Mammary epithelial cell (primary cell): ENCODE results near the gene GLIPR1.

Source experiments
- EZH2 ChIP-seq: IDR thresholded peaks from 2 replicates; pipeline ENCODE4 v1.6.1; 2012; ENCODE audit warnings: low read length, inconsistent platforms, borderline replicate concordance
- TF ChIP-seq, protein P1 (sequence below), 2 donors: IDR thresholded peaks in 1 of 2; conservative IDR thresholded peaks in 1 of 2; 2 replicates each; pipeline ENCODE4 v1.5.1; 2011 to 2012; ENCODE audit warnings: inconsistent platforms in 2 of 2, low read length in 2 of 2, mild to moderate bottlenecking in 2 of 2, control low read depth in 1 of 2, low read depth in 1 of 2; ENCODE audit not compliant: insufficient read depth in 1 of 2; ENCODE audit errors: extremely low read depth in 1 of 2

DNA sequence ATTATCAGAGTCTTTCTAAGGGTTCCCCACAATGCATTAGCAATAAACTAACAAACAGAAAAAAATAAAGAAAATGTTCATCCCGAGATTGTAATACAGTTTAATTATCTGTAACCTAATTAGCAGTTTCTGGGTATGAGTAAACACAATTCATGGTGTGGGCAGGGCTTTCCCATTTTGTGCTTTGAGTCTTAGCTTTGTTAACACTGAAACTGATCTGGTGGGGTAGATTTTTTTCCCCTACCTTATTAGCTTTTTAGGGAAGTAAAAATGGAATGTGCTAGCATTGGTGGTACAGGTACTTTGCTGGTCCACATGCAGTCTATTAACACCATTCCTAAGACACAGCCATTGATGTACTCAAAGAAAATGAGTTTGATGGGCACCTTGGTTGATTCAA lies 49.3 kb downstream of the GLIPR1 start:
- TF ChIP-seq, protein P1, sequence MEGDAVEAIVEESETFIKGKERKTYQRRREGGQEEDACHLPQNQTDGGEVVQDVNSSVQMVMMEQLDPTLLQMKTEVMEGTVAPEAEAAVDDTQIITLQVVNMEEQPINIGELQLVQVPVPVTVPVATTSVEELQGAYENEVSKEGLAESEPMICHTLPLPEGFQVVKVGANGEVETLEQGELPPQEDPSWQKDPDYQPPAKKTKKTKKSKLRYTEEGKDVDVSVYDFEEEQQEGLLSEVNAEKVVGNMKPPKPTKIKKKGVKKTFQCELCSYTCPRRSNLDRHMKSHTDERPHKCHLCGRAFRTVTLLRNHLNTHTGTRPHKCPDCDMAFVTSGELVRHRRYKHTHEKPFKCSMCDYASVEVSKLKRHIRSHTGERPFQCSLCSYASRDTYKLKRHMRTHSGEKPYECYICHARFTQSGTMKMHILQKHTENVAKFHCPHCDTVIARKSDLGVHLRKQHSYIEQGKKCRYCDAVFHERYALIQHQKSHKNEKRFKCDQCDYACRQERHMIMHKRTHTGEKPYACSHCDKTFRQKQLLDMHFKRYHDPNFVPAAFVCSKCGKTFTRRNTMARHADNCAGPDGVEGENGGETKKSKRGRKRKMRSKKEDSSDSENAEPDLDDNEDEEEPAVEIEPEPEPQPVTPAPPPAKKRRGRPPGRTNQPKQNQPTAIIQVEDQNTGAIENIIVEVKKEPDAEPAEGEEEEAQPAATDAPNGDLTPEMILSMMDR (conservative IDR thresholded peaks at IDR 0.05 in 1 of 2, IDR thresholded peaks at IDR 0.05 in 1 of 2; ENCODE audit: extremely low read depth in 1 of 2, insufficient read depth in 1 of 2, low read depth in 1 of 2, low read length in 2 of 2), result no peak
- TF ChIP-seq EZH2, result no peak
